Astrocyte (in vitro differentiated cells and primary cell): ENCODE measurements around the gene GMEB2. TPM values are rescaled to one million over a fixed set of nuclear protein-coding genes. Genes with fewer than 3 reads are reported as not detected.

ENCODE experiments used
- DNase-seq: peaks from one replicate; pipeline ENCODE4 v3.0.0-alpha.2; 2010; ENCODE audit warnings: low read depth
- FAIRE-seq: peaks from 2 replicates; lab custom pipeline; 2011; peaks lifted over from hg19 to GRCh38; lab: Jason Lieb, UNC
- H2AFZ ChIP-seq: 2 replicates; pipeline ENCODE4 v1.6.0; 2012; ENCODE audit warnings: low read depth, low read length, inconsistent platforms
- H3K27ac ChIP-seq: 2 replicates; pipeline ENCODE4 v1.5.1; 2011; ENCODE audit warnings: low read depth, low read length, inconsistent platforms
- H3K27me3 ChIP-seq: 2 replicates; pipeline ENCODE4 v1.6.0; 2011; ENCODE audit warnings: low read length, inconsistent platforms; ENCODE audit not compliant: insufficient read depth
- H3K36me3 ChIP-seq: 2 replicates; pipeline ENCODE4 v1.5.1; 2011; ENCODE audit warnings: low read length, inconsistent platforms; ENCODE audit not compliant: insufficient read depth
- H3K4me1 ChIP-seq: 2 replicates; pipeline ENCODE4 v1.5.1; 2011; ENCODE audit warnings: low read length, inconsistent platforms; ENCODE audit not compliant: insufficient read depth
- H3K4me2 ChIP-seq: 2 replicates; pipeline ENCODE4 v1.6.0; 2012; ENCODE audit warnings: low read length, inconsistent platforms
- H3K4me3 ChIP-seq: 2 replicates; pipeline ENCODE4 v1.5.1; 2011; ENCODE audit warnings: low read depth, mild to moderate bottlenecking, low read length, inconsistent platforms; ENCODE audit not compliant: insufficient read depth
- H3K79me2 ChIP-seq: 2 replicates; pipeline ENCODE4 v1.6.0; 2012; ENCODE audit warnings: mild to moderate bottlenecking, low read length, inconsistent platforms; ENCODE audit not compliant: insufficient read depth
- H3K9ac ChIP-seq: 2 replicates; pipeline ENCODE4 v1.6.0; 2012; ENCODE audit warnings: mild to moderate bottlenecking, low read length, inconsistent platforms
- H3K9me3 ChIP-seq: 2 replicates; pipeline ENCODE4 v1.5.1; 2012; ENCODE audit warnings: low read depth, mild to moderate bottlenecking, low read length, inconsistent platforms; ENCODE audit not compliant: insufficient read depth
- H4K20me1 ChIP-seq: 2 replicates; pipeline ENCODE4 v1.6.0; 2012; ENCODE audit warnings: low read length, inconsistent platforms; ENCODE audit not compliant: insufficient read depth
- H3K27ac Mint-ChIP-seq: one replicate; pipeline ENCODE4 v1.8.0; 2021; ENCODE audit warnings: mild to moderate bottlenecking, mixed read lengths; ENCODE audit not compliant: unreplicated experiment
- H3K27me3 Mint-ChIP-seq: one replicate; pipeline ENCODE4 v1.8.0; 2021; ENCODE audit warnings: low read depth, mixed read lengths; ENCODE audit not compliant: unreplicated experiment
- H3K36me3 Mint-ChIP-seq: one replicate; pipeline ENCODE4 v1.8.0; 2021; ENCODE audit warnings: low read depth, mixed read lengths; ENCODE audit not compliant: unreplicated experiment
- H3K4me1 Mint-ChIP-seq: one replicate; pipeline ENCODE4 v1.8.0; 2021; ENCODE audit warnings: low read depth, mixed read lengths; ENCODE audit not compliant: unreplicated experiment
- H3K4me3 Mint-ChIP-seq: one replicate; pipeline ENCODE4 v1.8.0; 2021; ENCODE audit warnings: mild to moderate bottlenecking, moderate library complexity, mixed read lengths; ENCODE audit not compliant: unreplicated experiment
- H3K9me3 Mint-ChIP-seq: one replicate; pipeline ENCODE4 v1.8.0; 2021; ENCODE audit warnings: mild to moderate bottlenecking, mixed read lengths; ENCODE audit not compliant: unreplicated experiment
- EZH2 ChIP-seq: IDR thresholded peaks from 2 replicates; pipeline ENCODE4 v1.6.1; 2012; ENCODE audit warnings: mild to moderate bottlenecking, low read length, inconsistent platforms; ENCODE audit not compliant: insufficient read depth
- total RNA-seq: library from RNA; stranded (reverse); gene quantifications from 2 replicates; pipeline ENCODE4 v1.2.1, GENCODE V29; 2021
- TF ChIP-seq, protein P1 (sequence below): IDR thresholded peaks from 2 replicates; pipeline ENCODE4 v1.5.1; 2011; ENCODE audit warnings: low read depth, mild to moderate bottlenecking, inconsistent platforms, low read length, moderate library complexity; ENCODE audit not compliant: insufficient read depth

The GMEB2 gene
- total RNA-seq, 1 donor from 2014 or later = 11.7 TPM

DNA sequence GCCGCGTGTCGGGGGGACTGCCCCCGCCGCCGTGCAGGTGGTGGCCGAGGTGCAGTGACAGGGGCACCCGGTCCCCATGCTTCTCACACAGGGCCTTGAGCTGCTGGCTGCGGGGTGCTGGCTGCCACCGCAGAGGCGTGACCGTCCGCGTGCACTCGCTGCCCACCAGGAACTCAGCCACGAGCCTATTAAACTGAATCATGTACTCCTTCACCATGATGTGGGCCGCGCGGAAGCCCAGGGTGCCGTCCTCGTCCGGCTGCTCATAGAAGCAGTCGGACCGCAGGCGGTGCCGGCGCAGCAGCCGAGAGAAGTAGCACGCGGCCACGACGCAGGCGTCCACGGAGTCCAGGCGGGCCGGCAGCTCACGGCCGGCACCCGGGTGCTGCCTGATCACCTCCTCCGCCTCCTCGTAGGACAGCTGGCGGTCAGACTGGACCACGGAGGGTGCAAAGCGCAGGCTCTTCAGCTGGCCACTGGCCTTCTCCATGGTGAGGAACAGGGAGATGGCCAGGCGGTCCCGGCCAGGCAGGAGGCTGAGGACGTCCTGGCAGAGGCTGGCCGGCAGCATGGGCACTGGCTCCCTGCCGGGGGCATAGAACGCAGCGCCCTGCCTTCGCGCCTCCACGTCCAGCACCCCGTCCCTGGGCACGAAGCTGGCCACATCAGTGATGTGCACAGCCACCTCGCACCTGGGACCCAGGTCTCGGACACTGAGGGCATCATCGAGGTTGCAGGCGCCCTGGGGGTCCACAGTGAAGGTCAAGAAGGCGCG is 62.7 kb downstream of the GMEB2 start:
- Histone ChIP-seq H3K27me3 (no peaks in the 10 kb centered on the region), H3K9ac (no peak overlapping the region), H3K4me3 (no peak overlapping the region), H3K9me3 (no peaks in the 10 kb centered on the region), H3K36me3 (no peaks in the 10 kb centered on the region), H3K79me2 (no peaks in the 10 kb centered on the region), H3K27ac (no peak overlapping the region), H3K4me2 (no peak overlapping the region), H4K20me1 (peaks cover 9% of the 10 kb centered on the region), H2AFZ (no peak overlapping the region), H3K4me1 (no peaks in the 10 kb centered on the region)
- FAIRE-seq (no peak), DNase-seq (no peak)
- Mint-ChIP-seq H3K9me3 (no peaks in the 10 kb centered on the region), H3K4me1 (no peaks in the 10 kb centered on the region), H3K4me3 (no peak overlapping the region), H3K27me3 (no peaks in the 10 kb centered on the region), H3K27ac (no peak overlapping the region), H3K36me3 (peaks cover 5% of the 10 kb centered on the region)
- TF ChIP-seq, protein P1, sequence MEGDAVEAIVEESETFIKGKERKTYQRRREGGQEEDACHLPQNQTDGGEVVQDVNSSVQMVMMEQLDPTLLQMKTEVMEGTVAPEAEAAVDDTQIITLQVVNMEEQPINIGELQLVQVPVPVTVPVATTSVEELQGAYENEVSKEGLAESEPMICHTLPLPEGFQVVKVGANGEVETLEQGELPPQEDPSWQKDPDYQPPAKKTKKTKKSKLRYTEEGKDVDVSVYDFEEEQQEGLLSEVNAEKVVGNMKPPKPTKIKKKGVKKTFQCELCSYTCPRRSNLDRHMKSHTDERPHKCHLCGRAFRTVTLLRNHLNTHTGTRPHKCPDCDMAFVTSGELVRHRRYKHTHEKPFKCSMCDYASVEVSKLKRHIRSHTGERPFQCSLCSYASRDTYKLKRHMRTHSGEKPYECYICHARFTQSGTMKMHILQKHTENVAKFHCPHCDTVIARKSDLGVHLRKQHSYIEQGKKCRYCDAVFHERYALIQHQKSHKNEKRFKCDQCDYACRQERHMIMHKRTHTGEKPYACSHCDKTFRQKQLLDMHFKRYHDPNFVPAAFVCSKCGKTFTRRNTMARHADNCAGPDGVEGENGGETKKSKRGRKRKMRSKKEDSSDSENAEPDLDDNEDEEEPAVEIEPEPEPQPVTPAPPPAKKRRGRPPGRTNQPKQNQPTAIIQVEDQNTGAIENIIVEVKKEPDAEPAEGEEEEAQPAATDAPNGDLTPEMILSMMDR = no peak
- no peak for TF ChIP-seq EZH2

DNA sequence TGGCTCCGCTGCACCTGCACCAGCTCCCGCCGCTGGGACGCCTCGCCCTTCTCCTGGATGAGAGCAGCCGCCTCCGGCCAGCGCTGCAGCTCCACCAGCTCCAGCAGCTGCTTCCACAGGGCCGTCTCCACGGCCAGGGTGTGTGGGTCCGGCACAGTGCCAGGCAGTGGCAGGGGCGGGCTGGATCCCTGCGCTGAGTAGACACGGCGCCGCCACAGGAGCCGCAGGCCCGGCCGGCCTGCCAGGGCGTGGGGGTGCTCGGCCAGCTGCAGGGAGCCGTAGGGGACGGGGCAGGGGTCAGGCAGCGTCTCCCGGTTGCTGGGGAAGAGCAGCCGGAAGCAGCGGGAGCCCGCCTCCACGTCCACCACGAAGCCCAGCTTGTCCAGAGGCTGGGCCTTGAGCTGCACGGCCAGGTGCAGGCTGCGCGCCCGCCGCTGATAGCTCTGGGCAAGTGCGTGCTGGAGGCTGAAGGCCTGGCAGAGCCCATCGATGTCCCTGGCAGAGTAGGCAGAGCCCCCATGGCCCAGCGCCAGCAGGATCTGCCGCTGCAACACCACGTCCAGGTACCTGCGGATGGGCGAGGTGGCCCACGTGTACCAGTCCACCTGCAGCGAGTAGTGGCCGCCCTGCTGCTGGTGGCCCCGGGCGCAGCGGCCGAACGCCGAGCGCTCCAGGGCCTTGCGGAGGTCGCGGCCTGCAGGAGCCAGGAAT is 63.5 kb downstream of the GMEB2 start:
- Histone ChIP-seq H3K4me2 (no peak overlapping the region), H3K4me1 (no peaks in the 10 kb centered on the region), H3K9ac (no peak overlapping the region), H3K36me3 (no peaks in the 10 kb centered on the region), H2AFZ (no peak overlapping the region), H3K9me3 (no peaks in the 10 kb centered on the region), H3K4me3 (no peak overlapping the region), H3K27me3 (no peaks in the 10 kb centered on the region), H3K27ac (no peak overlapping the region), H3K79me2 (no peaks in the 10 kb centered on the region), H4K20me1 (peaks cover 9% of the 10 kb centered on the region)
- TF ChIP-seq EZH2 = no peak
- TF ChIP-seq, protein P1 = no peak
- Mint-ChIP-seq H3K4me3 (no peak overlapping the region), H3K9me3 (no peaks in the 10 kb centered on the region), H3K27me3 (no peaks in the 10 kb centered on the region), H3K36me3 (peaks cover 5% of the 10 kb centered on the region), H3K27ac (no peak overlapping the region), H3K4me1 (no peaks in the 10 kb centered on the region)
- DNase-seq (no peak), FAIRE-seq (no peak)
